ENCODE data around the gene ADGRG6.

DNA sequence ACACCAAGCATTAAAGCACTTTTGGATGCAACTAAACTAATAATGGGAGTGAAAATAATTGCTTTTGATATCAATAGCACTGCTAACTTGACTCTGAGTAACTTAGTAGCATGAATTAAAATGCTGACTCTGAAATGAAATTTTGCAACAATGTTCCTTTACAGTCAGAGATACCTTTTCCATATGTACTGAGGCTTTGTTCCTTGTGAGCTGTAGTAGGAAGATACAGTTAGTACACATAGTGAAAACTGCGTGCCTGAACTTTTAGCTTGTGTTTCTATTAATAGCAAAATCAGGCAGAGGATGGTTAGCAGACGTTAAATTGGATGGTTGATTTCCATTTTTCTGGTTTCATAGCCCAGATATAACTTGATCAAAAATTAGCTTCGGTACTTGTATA is 18.6 kb downstream of the ADGRG6 start:
- TF ChIP-seq CTCF (IDR thresholded peaks at IDR 0.05) (no peak), POLR2A (IDR thresholded peaks at IDR 0.05) (no peak)

All from ovary (tissue), 3 donors.